Chondrocyte (in vitro differentiated cells): ENCODE results near the gene PORCN. TPM values are rescaled to one million over a fixed set of nuclear protein-coding genes. Genes with fewer than 3 reads are reported as not detected.
"Not testable (repeated sequence)": the region's sequence is repeated elsewhere in the genome, so short reads cannot be mapped to it uniquely, and the experiment has no call there.

Experiments used
- DNase-seq: peaks from one replicate; pipeline ENCODE4 v3.0.0; 2021; ENCODE audit warnings: mixed read lengths, low spot score
- H3K27ac Mint-ChIP-seq: one replicate; pipeline ENCODE4 v1.8.0; 2021; ENCODE audit warnings: mild to moderate bottlenecking, moderate library complexity, mixed read lengths; ENCODE audit not compliant: unreplicated experiment
- H3K27me3 Mint-ChIP-seq: 2 replicates; pipeline ENCODE4 v1.8.0; 2021; ENCODE audit warnings: low read depth, mixed read lengths
- H3K36me3 Mint-ChIP-seq: 2 replicates; pipeline ENCODE4 v1.8.0; 2021; ENCODE audit warnings: low read depth, mixed read lengths
- H3K4me1 Mint-ChIP-seq: 2 replicates; pipeline ENCODE4 v1.8.0; 2021; ENCODE audit warnings: low read depth, mild to moderate bottlenecking, mixed read lengths
- H3K4me3 Mint-ChIP-seq: one replicate; pipeline ENCODE4 v1.8.0; 2021; ENCODE audit warnings: mild to moderate bottlenecking, moderate library complexity, mixed read lengths; ENCODE audit not compliant: unreplicated experiment
- H3K9me3 Mint-ChIP-seq: 2 replicates; pipeline ENCODE4 v1.8.0; 2021; ENCODE audit warnings: low read depth, mixed read lengths
- CTCF ChIP-seq: fragments of 200-600 bp; sonication (generic); IDR thresholded peaks from 2 replicates; pipeline ENCODE4 v1.5.0; 2021; ENCODE audit warnings: antibody characterized with exemption, mild to moderate bottlenecking, moderate library complexity
- total RNA-seq: library from RNA; stranded (reverse); gene quantifications from 3 replicates; pipeline ENCODE4 v1.2.1, GENCODE V29; 2021

Gene PORCN
- total RNA-seq, 1 donor from 2014 or later: 12.5 TPM

GRCh38 chrX:48514126-48514806 lies 5.5 kb downstream of the PORCN start:
- DNase-seq: no peak
- peaks cover 5% of the 10 kb centered on the region for H3K9me3 Mint-ChIP-seq
- no peaks in the 10 kb centered on the region for H3K27me3 Mint-ChIP-seq
- no peak overlapping the region for H3K4me3 Mint-ChIP-seq
- H3K27ac Mint-ChIP-seq: no peak overlapping the region
- TF ChIP-seq CTCF: no peak
- H3K36me3 Mint-ChIP-seq: peaks cover 2% of the 10 kb centered on the region
- peaks cover 8% of the 10 kb centered on the region for H3K4me1 Mint-ChIP-seq

- no peak overlapping the region for H3K27ac Mint-ChIP-seq
- H3K4me3 Mint-ChIP-seq: no peak overlapping the region
- H3K36me3 Mint-ChIP-seq: peaks cover 2% of the 10 kb centered on the region
- peaks cover 1% of the 10 kb centered on the region for H3K4me1 Mint-ChIP-seq
- peaks cover 5% of the 10 kb centered on the region for H3K9me3 Mint-ChIP-seq
- no peak for DNase-seq
- TF ChIP-seq CTCF: no peak
- no peaks in the 10 kb centered on the region for H3K27me3 Mint-ChIP-seq
Measured at GRCh38 chrX:48514868-48515460, 6.2 kb downstream of the PORCN start.

- Mint-ChIP-seq H3K4me1 (no peaks in the 10 kb centered on the region), H3K4me3 (no peak overlapping the region), H3K36me3 (peaks cover 2% of the 10 kb centered on the region), H3K9me3 (peaks cover 7% of the 10 kb centered on the region), H3K27me3 (no peaks in the 10 kb centered on the region), H3K27ac (no peak overlapping the region)
- TF ChIP-seq CTCF: no peak
- no peak for DNase-seq
Measured at GRCh38 chrX:48515842-48516241, 7.0 kb downstream of the PORCN start.

- no peak for DNase-seq
- Mint-ChIP-seq H3K27ac (no peak overlapping the region), H3K27me3 (no peaks in the 10 kb centered on the region), H3K4me1 (peaks cover 2% of the 10 kb centered on the region), H3K9me3 (peaks cover 7% of the 10 kb centered on the region), H3K4me3 (no peak overlapping the region), H3K36me3 (peaks cover 2% of the 10 kb centered on the region)
- TF ChIP-seq CTCF: no peak
Measured at GRCh38 chrX:48516285-48516684, 7.5 kb downstream of the PORCN start.

- Mint-ChIP-seq H3K4me1 (peaks cover 4% of the 10 kb centered on the region), H3K27me3 (no peaks in the 10 kb centered on the region), H3K4me3 (no peak overlapping the region), H3K36me3 (peaks cover 2% of the 10 kb centered on the region), H3K9me3 (peaks cover 7% of the 10 kb centered on the region), H3K27ac (no peak overlapping the region)
- TF ChIP-seq CTCF: no peak
- DNase-seq: no peak
Measured at GRCh38 chrX:48516987-48517386, 8.2 kb downstream of the PORCN start.

GRCh38 chrX:48519481-48519880 lies 10.7 kb downstream of the PORCN start:
- H3K27ac Mint-ChIP-seq, H3K36me3 Mint-ChIP-seq, DNase-seq, H3K4me3 Mint-ChIP-seq, H3K9me3 Mint-ChIP-seq, H3K27me3 Mint-ChIP-seq, H3K4me1 Mint-ChIP-seq: not testable (repeated sequence)
